ENCODE data around the gene DOK3. TPM values are rescaled to one million over a fixed set of nuclear protein-coding genes. Genes with fewer than 3 reads are reported as not detected.

DOK3 gene
- total RNA-seq, 1 experiment from 2014 or later: 12.4 TPM

Other genes with a start within 250 kb of the DOK3 start
- 37.2 TPM for gene RAB24, start 206.1 kb downstream of the DOK3 start, total RNA-seq (2021; ENCODE audit: unreplicated experiment)
- 275 TPM for gene PRELID1, start 206.0 kb downstream of the DOK3 start, total RNA-seq (2021; ENCODE audit: unreplicated experiment)
- gene MXD3, start 197.9 kb downstream of the DOK3 start, total RNA-seq (2021; ENCODE audit: unreplicated experiment): 12.0 TPM
- 140 TPM for gene LMAN2, start 158.2 kb downstream of the DOK3 start, total RNA-seq (2021; ENCODE audit: unreplicated experiment)
- gene RGS14, start 151.9 kb downstream of the DOK3 start, total RNA-seq (2021; ENCODE audit: unreplicated experiment): 13.5 TPM
- not detected for gene SLC34A1, start 125.4 kb downstream of the DOK3 start, total RNA-seq (2021; ENCODE audit: unreplicated experiment)
- gene PFN3, start 109.2 kb downstream of the DOK3 start, total RNA-seq (2021; ENCODE audit: unreplicated experiment): not detected
- gene F12, start 100.3 kb downstream of the DOK3 start, total RNA-seq (2021; ENCODE audit: unreplicated experiment): 13.4 TPM
- 56.1 TPM for gene GRK6, start 83.2 kb downstream of the DOK3 start, total RNA-seq (2021; ENCODE audit: unreplicated experiment)
- 39.2 TPM for gene PRR7, start 63.0 kb downstream of the DOK3 start, total RNA-seq (2021; ENCODE audit: unreplicated experiment)
- gene DBN1, start 36.2 kb downstream of the DOK3 start, total RNA-seq (2021; ENCODE audit: unreplicated experiment): 195 TPM
- 62.9 TPM for gene PDLIM7, start 12.2 kb downstream of the DOK3 start, total RNA-seq (2021; ENCODE audit: unreplicated experiment)
- 111 TPM for gene DDX41, start 7.1 kb upstream of the DOK3 start, total RNA-seq (2021; ENCODE audit: unreplicated experiment)
- 58.5 TPM for gene FAM193B, start 44.7 kb upstream of the DOK3 start, total RNA-seq (2021; ENCODE audit: unreplicated experiment)
- 293 TPM for gene TMED9, start 82.4 kb upstream of the DOK3 start, total RNA-seq (2021; ENCODE audit: unreplicated experiment)
- 38.0 TPM for gene B4GALT7, start 90.3 kb upstream of the DOK3 start, total RNA-seq (2021; ENCODE audit: unreplicated experiment)